Activated CD8-positive, alpha-beta memory T cell treated with anti-CD3 and anti-CD28 coated beads, Interleukin-2, amount 50 U/mL, for 4 hours (primary cell): ENCODE measurements around the gene DYSF.
A peak's percentile ranks its signal among the peaks of the same experiment; 100 is the strongest.

Source experiments
- DNase-seq: peaks from one replicate; pipeline ENCODE4 v3.0.0-alpha.2; 2020

DYSF gene

GRCh38 chr2:71583876-71584275, 130.5 kb downstream of the DYSF start:
- DNase-seq, result no peak

- DNase-seq, result no peak
Observed at GRCh38 chr2:71586471-71586870, 133.1 kb downstream of the DYSF start.

GRCh38 chr2:71587509-71588073, 134.2 kb downstream of the DYSF start:
- no peak for DNase-seq

GRCh38 chr2:71588497-71589170, 135.3 kb downstream of the DYSF start:
- DNase-seq, result no peak

- no peak for DNase-seq
Observed at GRCh38 chr2:71589763-71590162, 136.4 kb downstream of the DYSF start.

DNA sequence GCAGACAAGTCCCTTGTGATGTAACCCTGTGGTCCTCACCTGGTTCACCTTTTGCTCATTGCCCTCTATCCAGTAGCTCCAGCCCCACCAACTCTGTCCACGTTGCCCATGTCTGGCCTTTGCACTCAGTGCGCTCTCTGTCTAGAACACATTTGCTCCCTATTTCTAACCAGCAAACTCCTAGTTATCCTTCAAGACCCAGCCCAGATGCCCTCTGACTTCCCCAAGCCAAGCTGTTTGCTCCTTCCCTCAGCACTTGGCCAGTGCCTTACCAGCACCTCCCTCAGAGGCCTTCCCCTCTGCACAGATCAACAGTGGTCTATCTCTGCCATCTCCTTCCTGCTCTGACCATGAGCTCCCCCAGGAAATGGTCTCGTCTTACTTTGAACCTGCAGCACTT, 137.7 kb downstream of the DYSF start:
- no peak for DNase-seq

GRCh38 chr2:71592181-71592711, 138.9 kb downstream of the DYSF start:
- DNase-seq, result no peak

DNA sequence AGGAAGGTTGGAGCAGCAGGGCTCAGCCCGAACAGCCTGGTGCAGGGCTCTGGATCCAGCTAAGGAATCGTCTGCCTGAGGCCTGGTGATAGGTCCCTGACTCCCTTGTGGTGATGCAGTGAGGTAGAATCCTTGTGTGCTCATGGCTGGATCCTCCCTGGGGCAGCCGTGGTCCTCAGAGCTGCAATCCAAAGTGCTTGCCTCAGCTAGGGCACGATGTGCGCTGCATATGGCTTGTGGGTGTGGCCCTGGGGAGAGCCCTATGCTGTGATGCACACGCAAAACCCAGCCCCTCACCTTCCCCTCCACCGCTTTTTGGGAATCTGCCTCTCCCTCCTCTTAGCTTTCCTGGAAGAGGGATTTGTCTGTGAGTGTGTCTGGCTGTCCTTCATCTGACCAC, 142.2 kb downstream of the DYSF start:
- no peak for DNase-seq

- no peak for DNase-seq
Observed at GRCh38 chr2:71596011-71596410, 142.7 kb downstream of the DYSF start.

GRCh38 chr2:71597756-71598155, 144.4 kb downstream of the DYSF start:
- DNase-seq, result no peak

- DNase-seq, result no peak
Observed at GRCh38 chr2:71598526-71598925, 145.2 kb downstream of the DYSF start.

GRCh38 chr2:71599038-71599437, 145.7 kb downstream of the DYSF start:
- DNase-seq, result no peak

DNA sequence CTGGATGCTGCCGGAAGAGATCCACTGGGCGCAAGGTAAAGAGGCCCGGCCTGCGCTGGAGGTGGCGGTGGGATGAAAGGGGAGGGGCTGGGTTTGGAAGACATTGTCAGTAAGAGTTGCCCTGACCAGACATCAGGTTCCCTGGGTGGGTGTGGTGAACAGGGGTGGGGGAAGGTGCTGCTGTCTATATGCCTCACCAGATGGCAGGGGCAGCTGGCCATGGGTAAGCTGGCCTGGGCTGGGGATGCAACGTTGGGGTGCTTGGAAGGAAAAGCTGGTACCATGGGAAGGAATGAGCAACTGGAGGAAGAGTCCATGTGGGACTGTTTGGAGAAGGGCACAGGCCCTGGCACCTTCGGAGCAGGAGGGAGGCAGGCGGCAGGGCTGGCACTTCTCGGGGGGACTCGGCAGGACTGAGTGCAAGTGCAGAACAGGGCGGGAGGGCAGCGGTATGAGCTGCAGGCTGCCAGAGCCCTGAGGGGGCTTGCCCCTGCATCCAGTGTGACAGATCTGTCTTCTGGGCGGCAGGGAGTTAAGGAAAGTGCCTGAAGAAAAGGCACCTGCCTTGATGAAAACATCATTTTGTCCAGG, 146.4 kb downstream of the DYSF start:
- DNase-seq, result no peak

DNA sequence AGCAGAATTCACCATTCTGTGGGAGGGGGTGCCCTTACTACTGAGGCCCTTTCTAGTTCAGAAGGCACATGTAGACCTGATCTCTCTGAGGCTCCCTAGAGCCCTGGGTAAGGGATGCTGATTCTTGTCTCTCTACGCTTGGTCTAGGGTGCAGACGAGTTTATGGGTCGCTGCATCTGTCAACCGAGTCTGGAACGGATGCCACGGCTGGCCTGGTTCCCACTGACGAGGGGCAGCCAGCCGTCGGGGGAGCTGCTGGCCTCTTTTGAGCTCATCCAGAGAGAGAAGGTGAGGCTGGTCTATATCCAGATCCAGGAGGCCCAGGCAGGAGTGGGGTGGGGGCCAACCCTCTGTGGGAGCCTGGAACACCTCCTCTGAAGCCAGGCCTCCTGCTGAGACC, 147.2 kb downstream of the DYSF start:
- DNase-seq, result no peak

GRCh38 chr2:71601136-71602114, 148.1 kb downstream of the DYSF start:
- DNase-seq, result no peak

DNA sequence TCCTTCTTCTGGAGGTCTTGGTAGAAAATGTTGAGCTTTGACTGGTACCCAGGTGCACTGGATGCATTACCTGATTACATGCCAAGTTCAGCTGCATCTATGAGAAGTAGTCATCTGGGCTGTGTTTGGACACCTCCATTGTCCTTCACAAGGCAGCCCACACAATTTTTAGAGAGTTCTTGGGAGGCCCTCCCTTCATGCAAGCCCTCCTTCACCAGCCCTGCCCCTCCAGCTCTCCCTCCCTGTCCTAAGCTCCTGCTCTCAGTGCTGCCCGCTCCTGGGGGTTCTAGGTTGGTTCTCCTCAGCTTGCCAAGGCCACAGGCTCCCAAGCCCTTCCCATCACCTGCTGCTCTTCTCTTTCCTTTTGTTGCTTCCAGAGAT, 148.7 kb downstream of the DYSF start:
- no peak for DNase-seq

- no peak for DNase-seq
Observed at GRCh38 chr2:71602581-71602980, 149.2 kb downstream of the DYSF start.

- no peak for DNase-seq
Observed at GRCh38 chr2:71603311-71603811, 150.0 kb downstream of the DYSF start.

DNA sequence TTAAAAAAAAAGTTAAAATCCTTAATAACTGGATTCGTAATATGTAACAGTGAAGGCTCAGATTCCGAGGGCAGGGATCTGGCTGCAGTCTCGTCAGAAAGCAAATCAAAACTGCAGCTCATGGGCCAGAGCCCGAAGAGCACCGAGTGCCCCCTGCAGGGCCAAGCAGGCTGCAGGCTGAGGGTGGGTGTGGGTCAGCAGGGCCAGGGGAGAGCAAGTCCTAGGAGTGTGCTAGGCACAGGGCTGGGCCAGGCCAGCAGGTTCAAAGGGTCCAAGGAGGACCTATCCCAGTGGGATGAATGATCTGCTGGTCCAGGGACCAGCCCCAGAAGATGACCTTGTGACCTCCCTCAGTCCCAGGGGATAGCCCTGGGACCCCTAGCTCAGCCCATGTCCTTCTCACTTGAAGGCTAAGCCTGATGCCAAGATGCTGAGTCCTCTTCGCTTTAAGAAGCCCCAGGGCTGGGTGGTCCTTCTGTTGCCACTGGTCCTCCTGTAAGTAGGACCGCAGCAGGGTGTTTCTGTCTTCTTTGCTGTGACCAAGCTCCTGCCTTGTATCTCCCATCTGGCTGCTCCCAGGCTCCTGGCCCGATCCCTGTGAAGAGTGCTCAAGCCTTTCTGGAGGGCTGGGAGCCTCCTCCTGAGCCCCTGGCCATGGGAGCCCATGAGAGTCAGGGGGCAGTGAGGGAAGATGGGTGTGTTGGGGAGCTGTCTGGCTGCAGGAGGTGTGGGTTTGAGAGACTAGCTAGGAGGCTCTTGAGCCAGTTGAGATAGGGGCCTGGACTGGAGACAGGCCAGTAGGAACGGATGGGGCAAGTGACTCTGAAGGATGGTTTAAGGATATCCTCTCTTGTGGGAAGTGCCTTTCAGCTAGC, 150.7 kb downstream of the DYSF start:
- no peak for DNase-seq

GRCh38 chr2:71604726-71605120, 151.4 kb downstream of the DYSF start:
- DNase-seq, result peak; percentile 1

- peak; percentile 4 for DNase-seq
Observed at GRCh38 chr2:71605173-71605641, 151.8 kb downstream of the DYSF start.

- DNase-seq, result peak; percentile 2
Observed at GRCh38 chr2:71605781-71606241, 152.4 kb downstream of the DYSF start.
